Astrocyte (in vitro differentiated cells and primary cell): ENCODE results near the gene SLC2A13. TPM values are rescaled to one million over a fixed set of nuclear protein-coding genes. Genes with fewer than 3 reads are reported as not detected.

Experiments used
- DNase-seq: peaks from one replicate; pipeline ENCODE4 v3.0.0-alpha.2; 2010; ENCODE audit warnings: low read depth
- FAIRE-seq: peaks from 2 replicates; lab custom pipeline; 2011; peaks lifted over from hg19 to GRCh38; lab: Jason Lieb, UNC
- H2AFZ ChIP-seq: 2 replicates; pipeline ENCODE4 v1.6.0; 2012; ENCODE audit warnings: low read depth, low read length, inconsistent platforms
- H3K27ac ChIP-seq: 2 replicates; pipeline ENCODE4 v1.5.1; 2011; ENCODE audit warnings: low read depth, low read length, inconsistent platforms
- H3K27me3 ChIP-seq: 2 replicates; pipeline ENCODE4 v1.6.0; 2011; ENCODE audit warnings: low read length, inconsistent platforms; ENCODE audit not compliant: insufficient read depth
- H3K36me3 ChIP-seq: 2 replicates; pipeline ENCODE4 v1.5.1; 2011; ENCODE audit warnings: low read length, inconsistent platforms; ENCODE audit not compliant: insufficient read depth
- H3K4me1 ChIP-seq: 2 replicates; pipeline ENCODE4 v1.5.1; 2011; ENCODE audit warnings: low read length, inconsistent platforms; ENCODE audit not compliant: insufficient read depth
- H3K4me2 ChIP-seq: 2 replicates; pipeline ENCODE4 v1.6.0; 2012; ENCODE audit warnings: low read length, inconsistent platforms
- H3K4me3 ChIP-seq: 2 replicates; pipeline ENCODE4 v1.5.1; 2011; ENCODE audit warnings: low read depth, mild to moderate bottlenecking, low read length, inconsistent platforms; ENCODE audit not compliant: insufficient read depth
- H3K79me2 ChIP-seq: 2 replicates; pipeline ENCODE4 v1.6.0; 2012; ENCODE audit warnings: mild to moderate bottlenecking, low read length, inconsistent platforms; ENCODE audit not compliant: insufficient read depth
- H3K9ac ChIP-seq: 2 replicates; pipeline ENCODE4 v1.6.0; 2012; ENCODE audit warnings: mild to moderate bottlenecking, low read length, inconsistent platforms
- H3K9me3 ChIP-seq: 2 replicates; pipeline ENCODE4 v1.5.1; 2012; ENCODE audit warnings: low read depth, mild to moderate bottlenecking, low read length, inconsistent platforms; ENCODE audit not compliant: insufficient read depth
- H4K20me1 ChIP-seq: 2 replicates; pipeline ENCODE4 v1.6.0; 2012; ENCODE audit warnings: low read length, inconsistent platforms; ENCODE audit not compliant: insufficient read depth
- H3K27ac Mint-ChIP-seq: one replicate; pipeline ENCODE4 v1.8.0; 2021; ENCODE audit warnings: mild to moderate bottlenecking, mixed read lengths; ENCODE audit not compliant: unreplicated experiment
- H3K27me3 Mint-ChIP-seq: one replicate; pipeline ENCODE4 v1.8.0; 2021; ENCODE audit warnings: low read depth, mixed read lengths; ENCODE audit not compliant: unreplicated experiment
- H3K36me3 Mint-ChIP-seq: one replicate; pipeline ENCODE4 v1.8.0; 2021; ENCODE audit warnings: low read depth, mixed read lengths; ENCODE audit not compliant: unreplicated experiment
- H3K4me1 Mint-ChIP-seq: one replicate; pipeline ENCODE4 v1.8.0; 2021; ENCODE audit warnings: low read depth, mixed read lengths; ENCODE audit not compliant: unreplicated experiment
- H3K4me3 Mint-ChIP-seq: one replicate; pipeline ENCODE4 v1.8.0; 2021; ENCODE audit warnings: mild to moderate bottlenecking, moderate library complexity, mixed read lengths; ENCODE audit not compliant: unreplicated experiment
- H3K9me3 Mint-ChIP-seq: one replicate; pipeline ENCODE4 v1.8.0; 2021; ENCODE audit warnings: mild to moderate bottlenecking, mixed read lengths; ENCODE audit not compliant: unreplicated experiment
- EZH2 ChIP-seq: IDR thresholded peaks from 2 replicates; pipeline ENCODE4 v1.6.1; 2012; ENCODE audit warnings: mild to moderate bottlenecking, low read length, inconsistent platforms; ENCODE audit not compliant: insufficient read depth
- total RNA-seq: library from RNA; stranded (reverse); gene quantifications from 2 replicates; pipeline ENCODE4 v1.2.1, GENCODE V29; 2021
- TF ChIP-seq, protein P1 (sequence below): IDR thresholded peaks from 2 replicates; pipeline ENCODE4 v1.5.1; 2011; ENCODE audit warnings: low read depth, mild to moderate bottlenecking, inconsistent platforms, low read length, moderate library complexity; ENCODE audit not compliant: insufficient read depth

Gene SLC2A13
- total RNA-seq, 1 donor from 2014 or later: 10.2 TPM

DNA sequence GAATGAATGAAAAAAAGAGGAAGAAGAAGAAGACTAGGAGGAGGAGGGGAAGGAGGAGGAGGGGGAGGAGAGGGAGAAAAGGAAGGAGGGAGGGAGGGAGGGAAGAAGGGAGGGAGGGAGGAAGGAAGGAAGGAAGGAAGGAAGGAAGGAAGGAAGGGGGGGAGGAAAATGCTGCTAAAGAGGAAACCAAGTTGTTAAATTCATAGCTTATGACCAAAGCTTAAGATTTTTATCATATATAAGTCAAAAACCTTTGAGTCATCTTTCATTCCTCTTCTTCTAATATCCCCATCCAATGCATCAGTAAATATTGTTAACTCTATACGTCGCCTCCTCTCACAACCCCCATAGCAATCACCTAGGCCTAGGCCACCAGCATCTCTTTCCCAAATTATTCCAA lies 117.3 kb downstream of the SLC2A13 start:
- no peaks in the 10 kb centered on the region for H3K27me3 Mint-ChIP-seq
- H3K9me3 ChIP-seq: no peaks in the 10 kb centered on the region
- no peaks in the 10 kb centered on the region for H3K36me3 ChIP-seq
- no peak overlapping the region for H3K27ac Mint-ChIP-seq
- H3K27ac ChIP-seq: no peak overlapping the region
- H3K4me3 Mint-ChIP-seq: no peak overlapping the region
- H3K9me3 Mint-ChIP-seq: no peaks in the 10 kb centered on the region
- H4K20me1 ChIP-seq: no peaks in the 10 kb centered on the region
- H3K4me1 ChIP-seq: no peaks in the 10 kb centered on the region
- H2AFZ ChIP-seq: no peak overlapping the region
- H3K4me1 Mint-ChIP-seq: no peaks in the 10 kb centered on the region
- no peak for TF ChIP-seq EZH2
- TF ChIP-seq, protein P1, sequence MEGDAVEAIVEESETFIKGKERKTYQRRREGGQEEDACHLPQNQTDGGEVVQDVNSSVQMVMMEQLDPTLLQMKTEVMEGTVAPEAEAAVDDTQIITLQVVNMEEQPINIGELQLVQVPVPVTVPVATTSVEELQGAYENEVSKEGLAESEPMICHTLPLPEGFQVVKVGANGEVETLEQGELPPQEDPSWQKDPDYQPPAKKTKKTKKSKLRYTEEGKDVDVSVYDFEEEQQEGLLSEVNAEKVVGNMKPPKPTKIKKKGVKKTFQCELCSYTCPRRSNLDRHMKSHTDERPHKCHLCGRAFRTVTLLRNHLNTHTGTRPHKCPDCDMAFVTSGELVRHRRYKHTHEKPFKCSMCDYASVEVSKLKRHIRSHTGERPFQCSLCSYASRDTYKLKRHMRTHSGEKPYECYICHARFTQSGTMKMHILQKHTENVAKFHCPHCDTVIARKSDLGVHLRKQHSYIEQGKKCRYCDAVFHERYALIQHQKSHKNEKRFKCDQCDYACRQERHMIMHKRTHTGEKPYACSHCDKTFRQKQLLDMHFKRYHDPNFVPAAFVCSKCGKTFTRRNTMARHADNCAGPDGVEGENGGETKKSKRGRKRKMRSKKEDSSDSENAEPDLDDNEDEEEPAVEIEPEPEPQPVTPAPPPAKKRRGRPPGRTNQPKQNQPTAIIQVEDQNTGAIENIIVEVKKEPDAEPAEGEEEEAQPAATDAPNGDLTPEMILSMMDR: no peak
- no peak overlapping the region for H3K4me3 ChIP-seq
- H3K27me3 ChIP-seq: no peaks in the 10 kb centered on the region
- H3K9ac ChIP-seq: no peak overlapping the region
- no peaks in the 10 kb centered on the region for H3K79me2 ChIP-seq
- FAIRE-seq (no peak), DNase-seq (no peak)
- H3K36me3 Mint-ChIP-seq: no peaks in the 10 kb centered on the region
- H3K4me2 ChIP-seq: no peak overlapping the region

DNA sequence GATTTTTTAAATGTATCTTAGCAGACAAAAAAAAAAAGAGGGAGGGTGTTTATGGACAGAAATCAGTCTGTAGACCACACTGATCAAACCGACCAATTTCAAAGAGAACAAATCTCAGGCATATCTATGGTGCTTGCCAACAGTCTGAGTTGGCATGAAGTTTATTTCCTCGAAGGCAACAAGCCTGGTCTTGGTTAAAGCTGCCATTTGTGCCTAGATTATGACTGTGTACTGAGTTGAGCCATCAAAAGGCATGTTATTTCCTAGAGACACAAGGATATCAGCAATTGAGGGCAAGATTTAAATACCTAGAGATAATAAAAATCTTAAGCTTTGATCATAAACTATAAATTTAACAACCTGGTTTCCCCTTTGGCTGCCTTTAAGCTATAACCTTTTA lies 119.2 kb downstream of the SLC2A13 start:
- Histone ChIP-seq H3K9ac (no peak overlapping the region), H3K36me3 (no peaks in the 10 kb centered on the region), H3K4me1 (no peaks in the 10 kb centered on the region), H3K79me2 (no peaks in the 10 kb centered on the region), H4K20me1 (no peaks in the 10 kb centered on the region), H3K4me3 (no peak overlapping the region), H3K27me3 (no peaks in the 10 kb centered on the region), H3K27ac (no peak overlapping the region), H3K4me2 (no peak overlapping the region), H2AFZ (no peak overlapping the region), H3K9me3 (no peaks in the 10 kb centered on the region)
- Mint-ChIP-seq H3K36me3 (no peaks in the 10 kb centered on the region), H3K27ac (no peak overlapping the region), H3K9me3 (no peaks in the 10 kb centered on the region), H3K4me1 (no peaks in the 10 kb centered on the region), H3K27me3 (no peaks in the 10 kb centered on the region), H3K4me3 (no peak overlapping the region)
- TF ChIP-seq, protein P1: no peak
- TF ChIP-seq EZH2: no peak
- FAIRE-seq (no peak), DNase-seq (no peak)

DNA sequence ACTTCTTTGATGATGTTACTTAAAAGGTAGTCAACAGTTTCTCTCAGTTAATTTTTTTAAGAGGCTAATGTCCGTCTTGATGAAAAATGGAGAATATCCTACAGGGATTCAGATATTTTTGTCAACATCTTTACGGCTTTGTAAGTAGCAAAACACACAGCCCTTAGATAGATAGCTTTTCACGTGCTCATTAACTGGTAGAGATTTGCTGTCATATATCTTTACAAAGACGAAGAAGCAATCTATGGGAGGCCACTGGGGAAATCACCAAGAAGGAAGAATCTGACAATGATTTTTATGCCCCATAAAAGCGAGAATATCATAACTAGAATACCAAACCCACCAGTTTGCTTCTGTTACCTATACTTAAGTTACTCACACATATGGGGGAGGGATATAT lies 121.2 kb downstream of the SLC2A13 start:
- FAIRE-seq (no peak), DNase-seq (no peak)
- TF ChIP-seq, protein P1: no peak
- no peak for TF ChIP-seq EZH2
- Mint-ChIP-seq H3K9me3 (no peaks in the 10 kb centered on the region), H3K27me3 (no peaks in the 10 kb centered on the region), H3K27ac (no peak overlapping the region), H3K4me3 (no peak overlapping the region), H3K36me3 (no peaks in the 10 kb centered on the region), H3K4me1 (no peaks in the 10 kb centered on the region)
- Histone ChIP-seq H3K36me3 (no peaks in the 10 kb centered on the region), H3K27me3 (no peaks in the 10 kb centered on the region), H3K9me3 (no peaks in the 10 kb centered on the region), H3K9ac (no peak overlapping the region), H3K27ac (no peak overlapping the region), H3K4me3 (no peak overlapping the region), H3K79me2 (no peaks in the 10 kb centered on the region), H3K4me1 (no peaks in the 10 kb centered on the region), H2AFZ (no peak overlapping the region), H3K4me2 (no peak overlapping the region), H4K20me1 (no peaks in the 10 kb centered on the region)
